Naive thymus-derived CD8-positive, alpha-beta T cell (primary cell): ENCODE data around the gene TMEM187. TPM values are rescaled to one million over a fixed set of nuclear protein-coding genes. Genes with fewer than 3 reads are reported as not detected.

ENCODE experiments used
- ATAC-seq, 2 donors: fragments of 150-1000 bp; cut with Tn5 transposase in 1 of 2; sonication (Bioruptor Pico), chemical (Tn5 transposase) in 1 of 2; 1 replicate in 1 of 2; 2 replicates in 1 of 2; pipeline ENCODE4 v1.10.0; 2021; ENCODE audit warnings: mild to moderate bottlenecking in 2 of 2, moderate library complexity in 2 of 2
- POLR2A ChIA-PET: fragments of 350-600 bp; sonication (Branson Sonifier 250); formaldehyde crosslinking; loops from one replicate; lab custom pipeline; 2021; ENCODE audit warnings: antibody characterized with exemption; lab: Charles Lee
- DNase-seq, 10 donors: peaks; one replicate each; pipeline versions ENCODE4 v3.0.0 to v3.0.0-alpha.2; 2020 to 2022
- H3K27ac Mint-ChIP-seq, 10 donors: one replicate each; pipeline ENCODE4 v1.8.0; 2020 to 2022; ENCODE audit warnings: mild to moderate bottlenecking in 10 of 10, mixed read lengths in 10 of 10, moderate library complexity in 4 of 10, inconsistent platforms in 1 of 10
- H3K27me3 Mint-ChIP-seq, 5 donors: one replicate each; pipeline ENCODE4 v1.8.0; 2021 to 2022; ENCODE audit warnings: mixed read lengths in 5 of 5
- H3K36me3 Mint-ChIP-seq, 3 donors: one replicate each; pipeline ENCODE4 v1.8.0; 2020 to 2022; ENCODE audit warnings: mixed read lengths in 3 of 3, mild to moderate bottlenecking in 2 of 3, inconsistent platforms in 1 of 3
- H3K4me1 Mint-ChIP-seq, 4 donors: one replicate each; pipeline ENCODE4 v1.8.0; 2021 to 2022; ENCODE audit warnings: mixed read lengths in 4 of 4
- H3K4me3 Mint-ChIP-seq, 10 donors: one replicate each; pipeline ENCODE4 v1.8.0; 2020 to 2022; ENCODE audit warnings: mild to moderate bottlenecking in 10 of 10, mixed read lengths in 10 of 10, moderate library complexity in 6 of 10, inconsistent platforms in 1 of 10
- H3K9me3 Mint-ChIP-seq, 9 donors: one replicate each; pipeline ENCODE4 v1.8.0; 2020 to 2022; ENCODE audit warnings: mixed read lengths in 9 of 9, mild to moderate bottlenecking in 3 of 9, inconsistent platforms in 1 of 9, moderate library complexity in 1 of 9
- polyA plus RNA-seq, 3 donors: library from polyadenylated mRNA; unstranded; fragments of 300-500 nt; fragmentation: Illumina TruSeq; gene quantifications; one replicate each; pipeline ENCODE4 v1.2.3, GENCODE V29; 2021
- total RNA-seq, 8 experiments: library from RNA in 2 of 8; stranded (reverse) in 2 of 8; gene quantifications; one replicate each; pipeline ENCODE4 v1.2.3 and lab custom pipeline; 2021 to 2026

TMEM187 gene
- total and polyA plus RNA-seq, 5 experiments from 2014 or later: 3.1 to 13.6 (median 9.3) TPM

DNA sequence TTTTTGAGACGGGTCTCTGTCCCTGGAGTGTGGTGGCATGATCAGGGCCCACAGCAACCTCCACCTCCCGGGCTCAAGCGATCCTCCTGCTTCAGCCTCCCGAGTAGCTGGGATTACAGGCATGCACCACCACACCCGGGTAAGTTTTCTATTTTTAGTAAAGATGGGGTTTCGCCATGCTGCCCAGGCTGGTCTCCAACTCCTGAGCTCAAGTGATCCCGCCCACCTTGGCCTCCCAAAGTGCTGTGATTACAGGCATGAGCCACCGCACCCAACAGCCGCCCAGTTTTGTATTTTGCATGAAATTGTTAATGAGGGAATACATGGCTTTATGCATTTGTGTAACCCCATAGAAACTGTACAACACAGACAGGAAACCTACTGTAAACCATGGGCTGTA, 43.7 kb upstream of the TMEM187 start:
- H3K4me1 Mint-ChIP-seq: peaks cover 10 to 40% (median 26%) of the 10 kb centered on the region in 4 donors

DNA sequence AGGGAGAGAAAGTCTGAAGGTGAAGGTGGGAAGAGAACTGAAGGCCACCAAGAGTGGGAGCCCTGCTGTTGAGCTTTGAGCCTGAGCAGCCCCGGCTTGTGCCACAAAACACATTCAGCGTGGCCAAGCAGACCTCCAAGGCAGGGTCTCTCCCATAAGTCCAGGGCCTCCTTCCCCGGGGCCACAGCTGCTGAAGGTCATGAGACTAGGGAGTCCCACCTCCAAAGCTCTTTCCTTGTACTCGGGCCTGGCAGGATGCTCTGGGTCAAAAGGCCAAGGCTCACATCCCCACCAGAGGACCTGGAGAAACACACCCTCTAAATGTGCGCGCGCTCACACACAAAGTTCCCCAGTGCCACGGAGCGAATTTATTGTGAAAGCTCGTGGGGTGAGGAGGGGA, 43.0 kb upstream of the TMEM187 start:
- no peaks in the 10 kb centered on the region for H3K27me3 Mint-ChIP-seq
- H3K36me3 Mint-ChIP-seq: peaks cover 0 to 17% (median 0%) of the 10 kb centered on the region in 3 donors
- POLR2A ChIA-PET: interaction anchor here (0.5 to 17.6 kb wide), 4 partner anchors 16 to 581 kb away, joined by 3 to 388 read pairs (median 138); partner anchors contain the start of genes AVPR2, HCFC1, RENBP and TMEM187
- H3K4me1 Mint-ChIP-seq: peaks cover 11 to 41% (median 25%) of the 10 kb centered on the region in 4 donors
- peak overlapping the region in 2 of 10 donors; percentile 48 to 97 for H3K4me3 Mint-ChIP-seq
- H3K9me3 Mint-ChIP-seq: no peaks in the 10 kb centered on the region
- no peak for DNase-seq
- ATAC-seq: no peak
- H3K27ac Mint-ChIP-seq: peak overlapping the region in 7 of 10 donors; percentile 39 to 99 (median 81)

More for the DNA sequence above, 43.7 kb upstream of the TMEM187 start:
- peak overlapping the region; percentile 26 to 97 (median 82) for H3K4me3 Mint-ChIP-seq
- peaks cover 0 to 17% (median 0%) of the 10 kb centered on the region in 3 donors for H3K36me3 Mint-ChIP-seq
- no peaks in the 10 kb centered on the region for H3K9me3 Mint-ChIP-seq
- POLR2A ChIA-PET: interaction anchor here (0.8 to 17.6 kb wide), 10 partner anchors 11 to 446 kb away, joined by 3 to 388 read pairs (median 7); partner anchors contain the start of genes ABCD1, AVPR2, BCAP31 and FLNA
- no peaks in the 10 kb centered on the region for H3K27me3 Mint-ChIP-seq
- ATAC-seq (no peak), DNase-seq (peak in 1 of 10 donors; percentile 40)
- peak overlapping the region; percentile 79 to 99 (median 95) for H3K27ac Mint-ChIP-seq

DNA sequence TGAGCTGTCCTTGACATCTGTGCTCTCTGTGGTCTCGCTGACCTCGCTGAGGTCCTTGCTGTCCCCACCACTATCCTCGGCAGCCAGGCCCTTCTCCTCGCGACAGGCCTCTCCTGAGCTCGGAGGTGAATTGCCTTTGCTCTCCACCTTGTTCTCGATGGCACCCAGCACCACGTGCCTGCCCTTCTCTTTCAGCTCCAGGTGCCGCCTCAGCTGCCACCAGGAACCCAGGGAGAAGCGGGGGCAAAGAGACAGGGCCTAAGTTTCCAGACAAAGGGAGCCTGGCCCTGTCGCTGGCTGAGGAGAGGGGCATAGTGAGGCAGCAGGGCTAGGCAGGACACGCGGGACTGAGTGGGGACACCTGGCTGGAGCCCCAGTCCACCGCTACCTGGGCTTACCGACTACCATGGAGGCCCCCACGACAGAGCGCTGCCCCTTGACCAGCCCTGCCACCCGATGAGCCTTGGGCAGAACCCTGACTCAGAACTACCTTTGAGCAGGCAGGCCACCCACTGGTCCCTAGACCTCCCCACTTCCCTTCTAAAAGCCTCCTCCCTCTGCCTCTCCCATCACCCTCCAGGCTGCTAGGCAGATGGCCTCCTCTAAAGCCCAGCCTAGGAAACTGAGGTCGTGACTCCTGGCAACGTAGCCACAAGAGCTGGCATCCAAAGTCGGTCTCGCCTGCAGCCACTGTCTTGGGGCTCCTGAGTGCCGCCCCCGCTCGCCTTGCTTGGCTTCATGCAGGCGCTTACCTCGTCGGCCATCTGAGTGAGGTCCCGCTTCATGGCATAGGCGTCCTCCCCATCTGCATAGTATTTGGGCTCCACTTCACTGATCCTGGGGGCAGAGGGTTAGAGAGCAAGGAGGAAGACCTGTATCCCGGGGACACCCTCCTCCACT, 42.3 kb upstream of the TMEM187 start:
- Mint-ChIP-seq H3K27me3 (no peaks in the 10 kb centered on the region), H3K4me1 (peaks cover 10 to 39% (median 25%) of the 10 kb centered on the region in 4 donors), H3K27ac (peak overlapping the region in 6 of 10 donors; percentile 39 to 99 (median 60)), H3K4me3 (peak overlapping the region in 1 of 10 donors; percentile 56), H3K36me3 (peaks cover 0 to 17% (median 0%) of the 10 kb centered on the region in 3 donors), H3K9me3 (no peaks in the 10 kb centered on the region)
- POLR2A ChIA-PET: interaction anchor here (6.7 to 17.6 kb wide), 2 partner anchors 16 to 39 kb away, joined by 131 to 388 read pairs; partner anchors contain the start of genes HCFC1, RENBP and TMEM187
- no peak for ATAC-seq
- DNase-seq: peak in 1 of 10 donors; percentile 48

DNA sequence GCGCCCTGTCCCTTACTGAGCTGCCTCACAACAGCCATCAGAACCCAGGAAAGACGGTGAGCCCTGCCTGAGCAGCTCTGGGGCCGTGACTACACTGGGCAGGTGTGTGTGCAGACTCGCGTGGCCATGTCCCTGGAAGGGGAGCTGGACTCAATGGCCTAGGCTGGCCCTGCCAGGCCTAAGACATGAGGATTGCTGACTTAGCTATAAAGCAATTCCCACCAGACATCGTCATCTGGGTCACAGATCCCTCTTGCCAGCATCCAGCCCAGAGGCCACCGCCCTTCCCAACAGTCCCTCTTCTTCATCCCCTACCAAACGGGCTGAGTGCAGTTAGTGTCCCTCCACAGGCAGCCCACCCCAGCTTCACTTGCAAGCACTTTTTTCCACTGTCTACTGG, 41.4 kb upstream of the TMEM187 start:
- H3K27me3 Mint-ChIP-seq: no peaks in the 10 kb centered on the region
- POLR2A ChIA-PET: interaction anchor here (17.6 kb wide), 1 partner anchor 15 kb away, joined by 388 read pairs; the partner anchor contains the start of gene RENBP
- ATAC-seq: no peak
- peak overlapping the region in 1 of 10 donors; percentile 7 for H3K4me3 Mint-ChIP-seq
- H3K27ac Mint-ChIP-seq: peak overlapping the region in 8 of 10 donors; percentile 52 to 85 (median 74)
- DNase-seq: peak in 1 of 10 donors; percentile 35
- H3K4me1 Mint-ChIP-seq: peaks cover 10 to 35% (median 28%) of the 10 kb centered on the region in 4 donors
- peaks cover 0 to 17% (median 0%) of the 10 kb centered on the region in 3 donors for H3K36me3 Mint-ChIP-seq
- H3K9me3 Mint-ChIP-seq: no peaks in the 10 kb centered on the region

DNA sequence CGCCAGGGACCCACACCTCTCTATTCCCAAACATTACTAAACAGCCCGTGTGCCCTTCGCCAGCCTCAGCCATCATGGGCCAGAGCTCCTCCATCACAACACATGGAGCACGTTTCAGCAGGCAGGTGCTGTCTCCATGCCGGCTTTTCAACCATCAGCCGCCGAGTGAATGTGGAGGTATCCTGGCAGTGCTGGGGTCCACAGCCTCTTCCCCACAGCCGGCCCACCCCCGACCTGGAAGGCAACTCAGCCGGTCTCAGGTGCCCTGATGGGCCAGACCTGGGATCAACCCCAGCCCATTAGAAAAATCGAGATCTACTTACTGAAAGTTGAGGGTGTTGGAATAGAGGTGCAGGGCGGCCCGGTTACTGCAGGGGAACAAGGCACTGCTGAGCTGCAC, 40.8 kb upstream of the TMEM187 start:
- H3K27me3 Mint-ChIP-seq: no peaks in the 10 kb centered on the region
- POLR2A ChIA-PET: interaction anchor here (5.5 to 17.6 kb wide), 2 partner anchors 7 to 14 kb away, joined by 48 to 388 read pairs; partner anchors contain the start of genes ARHGAP4 and RENBP
- H3K36me3 Mint-ChIP-seq: peaks cover 0 to 17% (median 0%) of the 10 kb centered on the region in 3 donors
- H3K27ac Mint-ChIP-seq: peak overlapping the region in 7 of 10 donors; percentile 62 to 85 (median 75)
- H3K4me3 Mint-ChIP-seq: peak overlapping the region in 1 of 10 donors; percentile 44
- peaks cover 11 to 33% (median 30%) of the 10 kb centered on the region in 4 donors for H3K4me1 Mint-ChIP-seq
- no peak for ATAC-seq
- peaks cover 0 to 2% (median 0%) of the 10 kb centered on the region in 9 donors for H3K9me3 Mint-ChIP-seq
- DNase-seq: no peak

DNA sequence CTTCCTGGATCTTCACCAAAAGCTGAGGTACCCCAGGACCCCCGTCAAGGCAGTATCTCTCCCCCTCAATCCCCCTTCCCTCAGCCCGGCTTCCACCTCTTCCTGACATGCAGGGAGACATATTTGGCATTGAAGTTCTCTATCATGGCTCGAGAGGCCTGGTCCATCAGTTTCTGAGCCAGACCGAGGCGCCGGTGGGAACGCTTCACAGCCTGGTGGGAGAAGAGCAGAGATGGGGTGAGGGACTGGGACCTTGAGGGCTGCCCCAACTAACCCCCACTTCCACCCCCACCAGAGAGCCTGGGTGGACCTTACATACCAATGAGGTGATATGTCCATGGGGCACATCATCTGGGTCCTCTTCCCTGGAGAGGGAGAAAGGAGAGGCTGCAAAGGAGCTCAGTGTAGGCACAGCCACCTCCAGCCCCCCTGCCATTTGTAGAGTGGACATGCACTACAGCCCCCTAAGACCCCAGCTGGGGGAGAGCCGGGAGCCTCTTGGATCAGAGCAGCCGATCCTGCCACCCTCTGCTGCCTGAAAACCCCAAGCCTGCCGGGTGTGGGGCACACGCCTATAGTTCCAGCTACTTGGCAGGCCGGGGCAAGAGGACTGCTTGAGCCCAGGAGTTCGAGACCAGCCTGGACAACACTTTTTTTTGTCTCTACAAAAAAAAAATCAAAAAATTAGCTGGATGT, 40.2 kb upstream of the TMEM187 start:
- peaks cover 7 to 33% (median 28%) of the 10 kb centered on the region in 4 donors for H3K4me1 Mint-ChIP-seq
- no peak for ATAC-seq
- POLR2A ChIA-PET: interaction anchor here (5.5 to 17.6 kb wide), 2 partner anchors 8 to 14 kb away, joined by 48 to 388 read pairs; partner anchors contain the start of genes ARHGAP4 and RENBP
- H3K27me3 Mint-ChIP-seq: no peaks in the 10 kb centered on the region
- peak in 1 of 10 donors; percentile 36 for DNase-seq
- peaks cover 0 to 2% (median 0%) of the 10 kb centered on the region in 9 donors for H3K9me3 Mint-ChIP-seq
- H3K27ac Mint-ChIP-seq: peak overlapping the region in 1 of 10 donors; percentile 58
- H3K4me3 Mint-ChIP-seq: no peak overlapping the region
- H3K36me3 Mint-ChIP-seq: peaks cover 0 to 17% (median 0%) of the 10 kb centered on the region in 3 donors

DNA sequence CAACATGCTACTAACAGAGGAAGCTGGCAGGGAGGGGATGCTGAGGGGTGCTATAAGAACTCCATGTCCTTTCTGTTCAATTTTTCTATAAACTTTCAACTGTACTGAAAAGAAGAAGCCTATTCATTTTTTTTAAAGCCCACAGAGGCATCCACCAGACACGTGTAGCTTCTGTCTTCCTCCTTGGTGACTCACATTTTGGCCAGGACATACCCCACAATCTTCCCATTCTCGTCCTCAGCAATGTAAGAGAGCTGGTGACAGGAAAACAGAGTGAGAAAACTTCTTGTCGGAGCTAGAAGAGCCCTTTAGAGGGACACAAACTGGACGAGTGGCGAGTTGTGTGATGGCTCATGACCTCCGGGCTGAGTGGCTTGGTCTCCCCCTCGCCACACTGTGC, 38.8 kb upstream of the TMEM187 start:
- H3K4me3 Mint-ChIP-seq: peak overlapping the region; percentile 76 to 91 (median 86)
- ATAC-seq (peak in 1 of 2 donors; percentile 2), DNase-seq (no peak)
- no peaks in the 10 kb centered on the region for H3K27me3 Mint-ChIP-seq
- peak overlapping the region in 9 of 10 donors; percentile 25 to 93 (median 88) for H3K27ac Mint-ChIP-seq
- H3K36me3 Mint-ChIP-seq: peaks cover 0 to 16% (median 0%) of the 10 kb centered on the region in 3 donors
- H3K4me1 Mint-ChIP-seq: peaks cover 7 to 35% (median 30%) of the 10 kb centered on the region in 4 donors
- H3K9me3 Mint-ChIP-seq: peaks cover 0 to 2% (median 0%) of the 10 kb centered on the region in 9 donors
- POLR2A ChIA-PET: interaction anchor here (2.0 to 17.6 kb wide), 3 partner anchors 9 to 38 kb away, joined by 7 to 388 read pairs (median 48); partner anchors contain the start of genes ARHGAP4, HCFC1 and RENBP

DNA sequence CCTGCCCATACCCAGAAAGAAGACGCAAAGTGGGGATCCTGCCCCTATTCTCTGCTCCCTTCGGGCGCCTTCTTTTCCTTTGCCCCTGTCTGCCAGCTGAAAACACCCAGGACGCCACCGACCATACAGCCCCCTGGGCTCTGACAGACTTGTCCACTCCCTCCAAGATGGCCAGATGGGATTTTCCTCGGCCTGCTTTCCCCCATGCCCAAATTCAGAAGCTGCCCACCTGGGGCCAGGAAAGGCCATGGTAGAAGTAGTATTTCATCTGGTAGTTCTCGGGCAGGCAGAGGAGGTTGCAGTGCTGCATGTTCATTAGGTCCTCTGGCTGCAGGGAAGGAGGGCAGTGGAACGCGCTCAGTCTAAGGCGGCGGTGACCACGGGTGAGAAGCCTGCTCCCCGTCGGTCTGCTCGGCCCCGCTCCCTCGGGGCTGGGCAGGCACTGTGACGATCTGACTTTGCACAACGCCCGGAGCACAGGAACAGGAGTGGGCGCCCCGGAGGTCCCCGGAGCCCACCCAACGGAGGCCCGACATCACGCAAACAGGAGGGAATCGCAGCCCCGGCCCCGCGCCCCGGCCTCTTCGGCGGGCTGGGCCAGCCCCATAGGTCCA, 38.3 kb upstream of the TMEM187 start:
- POLR2A ChIA-PET: interaction anchor here (2.0 to 17.6 kb wide), 3 partner anchors 10 to 37 kb away, joined by 7 to 388 read pairs (median 48); partner anchors contain the start of genes ARHGAP4, HCFC1 and RENBP
- peaks cover 0 to 16% (median 0%) of the 10 kb centered on the region in 3 donors for H3K36me3 Mint-ChIP-seq
- H3K4me3 Mint-ChIP-seq: peak overlapping the region; percentile 76 to 91 (median 86)
- peak overlapping the region in 9 of 10 donors; percentile 72 to 93 (median 88) for H3K27ac Mint-ChIP-seq
- H3K9me3 Mint-ChIP-seq: peaks cover 0 to 2% (median 0%) of the 10 kb centered on the region in 9 donors
- H3K4me1 Mint-ChIP-seq: peaks cover 7 to 32% (median 28%) of the 10 kb centered on the region in 4 donors
- peak; percentile 28 to 35 for ATAC-seq
- H3K27me3 Mint-ChIP-seq: no peaks in the 10 kb centered on the region
- DNase-seq: peak in 1 of 10 donors; percentile 54

DNA sequence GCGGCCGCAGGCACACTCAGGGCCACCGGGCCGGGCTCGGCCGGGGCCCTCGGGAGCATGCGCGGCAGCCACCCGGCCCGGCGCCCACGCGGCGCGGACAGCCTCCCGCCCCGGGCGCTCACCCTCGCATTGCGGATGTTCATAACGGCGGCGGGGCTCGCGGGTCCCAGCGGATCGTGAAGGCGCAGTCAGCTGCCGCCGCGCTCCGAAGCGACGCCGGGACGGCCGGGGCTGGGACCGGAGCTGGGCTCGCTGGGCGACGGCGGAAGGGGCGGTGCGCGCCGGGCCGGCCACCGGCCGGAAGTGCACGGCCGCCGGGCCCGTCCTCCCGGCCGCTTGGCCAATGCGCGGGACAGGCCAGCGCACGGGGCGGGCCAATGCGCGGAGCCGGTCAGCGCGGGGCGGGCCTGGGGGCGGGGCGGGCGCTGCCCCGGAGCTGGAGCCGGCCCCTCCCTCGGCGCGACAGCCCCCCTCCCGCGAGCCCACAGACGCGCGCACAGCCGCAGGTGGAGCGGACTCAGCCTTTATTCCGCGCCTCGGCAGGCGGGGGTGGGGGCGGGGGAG, 37.7 kb upstream of the TMEM187 start, which contains the start of gene NAA10:
NAA10 (minus strand) TSS at position 276 of the 564 bp plus-strand sequence; CDS start at position 143, 133 bp downstream.
- Mint-ChIP-seq H3K36me3 (peaks cover 0 to 16% (median 0%) of the 10 kb centered on the region in 3 donors), H3K4me1 (peaks cover 7 to 28% (median 28%) of the 10 kb centered on the region in 4 donors), H3K27me3 (no peaks in the 10 kb centered on the region), H3K4me3 (peak within 1 kb of the TSS; percentile 76 to 91 (median 86)), H3K9me3 (peaks cover 0 to 2% (median 0%) of the 10 kb centered on the region in 9 donors), H3K27ac (peak within 1 kb of the TSS in 9 of 10 donors; percentile 72 to 93 (median 88))
- peak; percentile 67 to 77 for ATAC-seq
- peak in 8 of 10 donors; percentile 27 to 72 (median 44) for DNase-seq
- POLR2A ChIA-PET: interaction anchor here (2.0 to 17.6 kb wide), 3 partner anchors 10 to 36 kb away, joined by 7 to 388 read pairs (median 48); partner anchors contain the start of genes ARHGAP4, HCFC1 and RENBP

DNA sequence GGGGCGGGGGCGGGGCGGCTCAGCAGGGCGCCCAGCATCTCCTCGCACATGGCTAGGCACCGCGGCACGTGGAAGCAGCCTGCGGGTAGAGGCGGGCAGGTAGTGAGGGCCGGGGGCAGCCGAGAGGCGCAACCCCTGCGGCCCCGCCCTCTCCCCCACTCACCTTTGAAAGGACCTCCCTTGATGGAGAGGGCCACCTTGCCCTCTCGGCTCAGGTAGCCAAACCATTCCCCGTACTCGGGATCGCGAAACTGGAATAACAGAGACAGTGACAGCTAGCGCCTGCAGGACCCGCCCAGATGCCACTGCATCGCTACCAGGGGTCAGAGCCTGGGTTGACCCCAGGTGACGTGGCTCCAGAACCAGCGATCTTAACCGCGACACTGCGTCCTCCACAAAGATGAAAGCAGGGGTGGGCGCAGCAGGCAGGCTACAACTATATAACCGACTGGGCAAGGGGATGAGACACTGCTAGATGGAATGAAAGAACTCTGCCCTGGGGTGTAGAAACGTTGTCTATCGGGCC, 37.2 kb upstream of the TMEM187 start:
- H3K27ac Mint-ChIP-seq: peak overlapping the region in 9 of 10 donors; percentile 4 to 80 (median 65)
- H3K9me3 Mint-ChIP-seq: peaks cover 0 to 2% (median 0%) of the 10 kb centered on the region in 9 donors
- peaks cover 0 to 15% (median 0%) of the 10 kb centered on the region in 3 donors for H3K36me3 Mint-ChIP-seq
- peak overlapping the region; percentile 47 to 88 (median 72) for H3K4me3 Mint-ChIP-seq
- DNase-seq (peak in 1 of 10 donors; percentile 62), ATAC-seq (peak; percentile 3 to 10)
- POLR2A ChIA-PET: interaction anchor here (2.0 to 17.6 kb wide), 3 partner anchors 11 to 36 kb away, joined by 7 to 388 read pairs (median 48); partner anchors contain the start of genes ARHGAP4, HCFC1 and RENBP
- H3K27me3 Mint-ChIP-seq: no peaks in the 10 kb centered on the region
- peaks cover 7 to 34% (median 30%) of the 10 kb centered on the region in 4 donors for H3K4me1 Mint-ChIP-seq
